Activated CD8-positive, alpha-beta memory T cell treated with anti-CD3 and anti-CD28 coated beads for 36 hours (primary cell): ENCODE data around the gene FURIN. TPM values are rescaled to one million over a fixed set of nuclear protein-coding genes. Genes with fewer than 3 reads are reported as not detected.
"Not testable (repeated sequence)": the region's sequence is repeated elsewhere in the genome, so short reads cannot be mapped to it uniquely, and the experiment has no call there.

Source experiments
- CTCF ChIA-PET: fragments of 350-600 bp; sonication (Branson Sonifier 250); formaldehyde crosslinking; loops from one replicate; lab custom pipeline; 2021; ENCODE audit warnings: antibody characterized with exemption; lab: Charles Lee
- POLR2A ChIA-PET: fragments of 350-600 bp; sonication (Branson Sonifier 250); formaldehyde crosslinking; loops from one replicate; lab custom pipeline; 2021; ENCODE audit warnings: antibody characterized with exemption; lab: Charles Lee
- total RNA-seq, 2 experiments: library from RNA; stranded (reverse); gene quantifications; one replicate each; pipeline ENCODE4 v1.2.3, GENCODE V29; 2021

FURIN gene
- total RNA-seq, 2 experiments from 2014 or later = 141 TPM

DNA sequence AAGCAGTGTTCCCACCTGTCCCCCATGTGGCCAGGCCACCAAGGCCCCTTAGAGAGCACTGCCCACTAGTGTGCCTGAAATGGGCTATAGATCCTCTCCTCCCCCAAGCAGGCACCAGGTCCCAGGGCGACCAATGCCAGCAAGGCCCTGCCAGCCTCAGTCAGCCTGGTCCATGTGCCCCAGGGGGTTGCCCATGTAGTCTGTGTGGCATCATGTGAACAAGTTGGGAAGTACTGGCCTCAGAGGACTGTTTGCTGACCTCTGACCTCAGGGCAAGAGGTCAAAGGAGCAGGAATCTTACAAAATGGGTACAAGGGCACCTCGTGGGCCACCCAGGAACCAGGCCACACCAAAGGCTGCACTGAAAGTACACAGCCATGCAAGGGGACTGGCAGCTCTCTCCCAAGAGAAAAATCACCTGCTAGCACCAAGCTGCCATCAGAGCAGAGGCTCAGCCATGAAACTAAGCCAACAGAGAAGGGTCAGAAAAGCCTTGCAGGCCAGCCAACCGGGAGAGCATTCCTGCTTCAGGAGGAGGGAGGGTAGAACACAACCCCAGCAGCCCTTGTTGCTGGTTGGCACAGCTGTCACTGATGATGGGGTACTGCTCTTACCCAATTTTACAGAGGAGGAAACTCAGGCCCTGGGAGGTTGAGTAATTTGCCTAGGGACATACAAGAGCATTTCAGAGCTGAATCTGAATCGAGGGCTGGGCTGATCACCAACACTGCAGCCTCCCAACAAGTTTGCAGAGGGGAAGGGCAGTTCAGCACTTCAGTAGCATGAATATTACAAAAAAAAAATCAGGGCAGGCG is 5.2 kb upstream of the FURIN start:
- ChIA-PET CTCF (interaction anchor here (0.9 to 2.0 kb wide), 2 partner anchors 22 to 55 kb away, joined by 3 to 9 read pairs; no protein-coding TSS in a partner anchor), POLR2A (no interaction called here)

DNA sequence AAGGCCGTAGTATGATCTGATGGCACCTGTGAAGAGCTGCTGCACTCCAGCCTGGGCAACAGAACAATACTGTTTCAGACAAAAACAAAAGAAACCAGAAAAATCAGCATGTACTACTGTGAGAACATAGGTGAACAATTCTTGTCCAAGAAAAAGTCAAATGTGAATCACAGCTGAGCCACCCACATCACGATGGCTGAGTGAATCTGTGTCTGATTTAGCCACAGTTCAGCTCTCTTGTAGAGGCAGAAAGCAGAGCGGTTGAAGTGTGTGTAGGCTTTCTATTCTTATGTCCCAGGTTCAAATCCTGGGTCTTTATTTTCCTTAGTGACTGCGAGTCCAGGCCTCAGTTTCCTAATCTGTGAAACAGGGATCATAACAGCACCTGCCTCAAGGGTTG is 4.4 kb upstream of the FURIN start:
- POLR2A ChIA-PET = no interaction called here
- CTCF ChIA-PET = interaction anchor here (0.9 to 2.0 kb wide), 2 partner anchors 22 to 56 kb away, joined by 3 to 9 read pairs; no protein-coding TSS in a partner anchor

DNA sequence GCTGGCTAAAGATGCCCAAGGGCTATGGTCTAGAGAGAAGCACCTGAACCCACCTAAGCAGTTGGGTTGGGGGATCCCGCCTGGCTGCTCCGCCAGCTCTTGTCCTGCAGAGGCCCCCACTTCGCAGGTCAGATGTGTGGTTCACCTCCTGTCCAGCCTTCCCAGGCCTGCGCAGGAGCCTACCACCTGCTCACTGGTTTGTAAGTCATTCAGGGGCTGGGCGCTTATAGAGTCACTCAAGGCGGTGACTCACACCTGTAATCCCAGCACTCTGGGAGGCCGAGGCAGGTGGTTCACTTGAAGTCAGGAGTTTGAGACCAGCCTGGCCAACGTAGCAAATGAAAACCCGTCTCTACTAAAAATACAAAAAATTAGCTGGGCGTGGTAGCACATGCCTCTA is 3.9 kb upstream of the FURIN start:
- ChIA-PET CTCF (interaction anchor here (0.9 to 2.0 kb wide), 2 partner anchors 21 to 56 kb away, joined by 3 to 9 read pairs; no protein-coding TSS in a partner anchor), POLR2A (no interaction called here)

DNA sequence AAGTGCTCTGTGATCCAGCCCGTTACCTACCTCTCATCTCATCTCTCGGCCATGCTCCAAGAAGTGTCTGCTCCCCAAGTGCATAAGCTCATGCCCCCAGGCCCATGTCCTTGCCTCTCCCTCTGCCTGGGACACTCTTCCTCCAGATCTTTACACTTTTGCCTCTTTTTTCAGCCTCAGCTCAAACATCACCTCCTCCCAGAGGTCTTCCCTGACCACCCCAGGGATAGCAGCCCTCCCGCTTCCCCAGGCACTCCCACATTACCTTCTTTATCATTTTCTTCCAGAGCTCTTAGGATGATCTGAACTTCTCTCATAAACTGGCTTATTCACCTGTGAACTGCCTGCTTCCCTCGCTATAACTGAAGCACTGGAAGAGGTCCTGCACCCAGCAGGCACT is 2.7 kb upstream of the FURIN start:
- POLR2A ChIA-PET = interaction anchor here (0.6 kb wide), 1 partner anchor 144 kb away, joined by 3 read pairs; no protein-coding TSS in a partner anchor
- CTCF ChIA-PET = no interaction called here

DNA sequence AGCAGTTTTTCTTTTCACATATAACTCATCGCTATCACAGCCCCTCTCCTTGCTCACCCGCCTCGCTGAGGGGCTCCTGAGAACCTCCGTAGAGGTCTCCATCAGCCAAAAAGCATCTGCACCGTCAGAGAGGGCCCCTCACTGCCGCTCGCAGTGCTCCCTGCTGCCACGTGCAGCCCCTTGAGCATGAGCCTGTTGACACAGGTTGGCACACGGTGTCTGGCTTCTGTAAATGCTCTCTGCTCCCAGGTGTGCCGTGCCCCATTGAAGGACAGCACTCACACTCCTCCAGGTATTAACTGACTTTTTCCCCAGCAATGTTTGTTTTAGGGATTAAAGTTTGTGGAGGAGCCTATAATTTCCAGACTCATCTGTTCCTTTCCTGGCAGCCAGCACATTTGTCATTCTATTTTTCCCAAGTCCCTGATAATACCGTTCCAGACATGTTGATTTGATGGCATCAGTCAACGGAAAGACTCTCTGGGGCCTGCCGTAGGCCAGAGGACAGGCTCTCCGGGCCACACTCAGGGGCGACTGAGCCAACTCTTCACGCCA is 2.1 kb upstream of the FURIN start:
- CTCF ChIA-PET = no interaction called here
- POLR2A ChIA-PET = no interaction called here

DNA sequence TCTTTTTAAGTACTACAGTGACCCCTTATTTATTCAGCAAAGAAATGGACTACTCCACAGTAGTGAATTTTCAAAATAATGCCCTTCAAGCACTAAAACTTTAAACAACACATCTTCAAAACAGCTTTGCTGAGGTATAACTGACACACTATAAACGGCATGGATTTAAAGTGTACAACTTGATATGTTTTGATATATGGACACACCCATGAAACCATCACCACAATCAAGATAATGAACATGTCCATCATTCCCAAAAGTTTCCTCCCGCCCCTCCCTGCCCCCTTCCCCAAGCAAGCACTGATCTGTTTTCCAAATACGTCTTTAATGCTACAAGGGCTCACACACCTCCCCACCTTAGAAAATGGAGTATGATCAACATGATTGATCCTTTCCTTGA is 1.6 kb upstream of the FURIN start:
- ChIA-PET POLR2A (no interaction called here), CTCF (interaction anchor here (1.1 kb wide), 1 partner anchor 19 kb away, joined by 4 read pairs; no protein-coding TSS in a partner anchor)

DNA sequence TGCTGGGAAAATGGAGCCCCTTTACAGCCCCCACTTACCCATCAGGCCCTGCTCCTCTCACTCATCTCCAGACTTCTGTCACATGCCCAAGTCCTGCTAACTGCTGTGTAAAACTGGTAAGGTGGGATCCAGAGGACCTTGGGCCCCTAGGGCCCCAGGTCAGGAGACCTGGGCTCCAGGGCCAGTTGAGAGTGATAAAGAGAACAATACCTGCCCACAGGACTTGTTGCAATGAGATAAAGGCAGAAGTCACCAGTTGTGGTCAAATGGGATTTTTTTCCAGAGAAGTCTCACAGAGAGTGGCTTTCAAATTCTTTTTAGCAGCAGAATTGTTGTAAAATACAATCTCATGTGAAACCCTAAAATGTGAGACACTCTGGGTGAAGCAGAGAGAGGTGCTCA is 753 bp downstream of the FURIN start:
- POLR2A ChIA-PET = no interaction called here
- CTCF ChIA-PET = no interaction called here

DNA sequence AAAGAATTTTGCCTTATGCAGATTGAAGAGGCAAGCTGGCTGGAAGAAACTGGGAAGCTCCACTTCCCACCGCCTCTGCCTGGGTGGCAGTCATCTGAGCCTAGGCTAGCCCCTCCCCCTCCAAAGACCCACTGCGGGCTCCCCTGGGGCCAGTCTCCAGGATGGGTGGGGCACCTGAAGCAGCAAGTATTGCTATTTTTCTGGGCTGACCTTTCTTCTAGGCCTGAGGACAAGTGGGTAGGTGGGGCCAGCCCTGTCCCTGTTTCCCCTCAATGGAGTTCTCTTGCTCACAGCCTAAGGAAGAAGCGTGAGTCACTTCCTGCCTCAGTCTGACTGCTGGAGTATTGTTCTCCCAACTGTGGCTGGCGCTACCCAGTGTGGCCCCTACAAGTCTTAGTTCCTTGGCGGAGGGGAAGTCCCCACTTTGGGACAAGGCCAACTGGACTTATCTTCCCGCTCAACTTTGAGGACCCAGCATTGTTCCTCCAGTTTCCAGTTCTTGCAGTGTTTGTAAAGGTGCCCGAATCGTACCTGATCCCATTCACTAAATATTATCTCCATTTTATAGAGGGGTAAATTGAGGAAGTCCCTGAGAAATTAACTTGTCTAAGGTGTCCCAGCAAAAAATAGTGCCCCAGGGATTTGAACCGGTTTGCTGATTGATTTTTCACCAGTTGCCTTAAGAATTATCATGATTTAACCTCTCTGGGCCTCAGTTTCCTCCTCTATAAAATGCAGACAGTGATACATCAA is 1.4 kb downstream of the FURIN start:
- ChIA-PET POLR2A (interaction anchor here (0.6 to 2.4 kb wide), 5 partner anchors 15 to 484 kb away, joined by 3 to 12 read pairs (median 7); no protein-coding TSS in a partner anchor), CTCF (no interaction called here)

DNA sequence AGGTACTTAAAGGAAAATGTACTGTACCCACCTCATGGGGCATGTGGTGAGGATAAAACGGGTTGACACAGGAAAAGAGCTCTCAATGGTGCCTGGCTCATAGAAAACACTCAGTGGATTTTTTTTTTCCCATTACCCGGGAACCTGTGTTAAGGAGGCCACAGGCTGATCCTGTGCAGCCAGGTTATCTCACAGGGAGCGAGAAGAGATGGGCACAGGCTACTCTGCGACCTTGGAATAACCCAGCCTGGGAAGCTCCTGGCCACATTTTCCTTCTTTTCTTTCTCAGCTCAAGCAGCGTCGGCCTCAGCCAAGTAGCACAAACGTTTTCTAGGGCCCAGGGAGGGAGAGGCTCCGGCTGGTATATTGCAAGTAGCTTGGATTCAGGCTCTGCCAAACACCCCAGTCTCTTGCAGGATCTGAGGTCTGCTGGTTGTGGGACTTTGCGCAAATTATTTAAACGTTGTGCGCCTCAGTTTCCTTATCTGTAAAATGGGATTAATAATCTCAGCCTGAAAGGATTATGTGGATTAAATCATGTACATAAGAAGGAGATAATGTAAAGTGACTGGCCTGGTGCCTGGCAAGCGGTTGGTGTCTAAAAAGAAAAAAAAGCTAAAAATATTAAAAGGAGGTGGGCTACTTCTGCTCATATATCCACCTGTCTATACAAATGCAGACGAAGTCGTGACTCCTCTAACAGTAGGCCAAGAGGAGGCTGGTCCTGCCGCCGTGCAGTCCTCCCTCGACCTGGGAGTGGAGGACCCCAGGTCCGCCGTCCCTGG is 2.2 kb downstream of the FURIN start:
- ChIA-PET CTCF (no interaction called here), POLR2A (interaction anchor here (0.6 to 2.4 kb wide), 6 partner anchors 14 to 484 kb away, joined by 3 to 12 read pairs (median 6); no protein-coding TSS in a partner anchor)

DNA sequence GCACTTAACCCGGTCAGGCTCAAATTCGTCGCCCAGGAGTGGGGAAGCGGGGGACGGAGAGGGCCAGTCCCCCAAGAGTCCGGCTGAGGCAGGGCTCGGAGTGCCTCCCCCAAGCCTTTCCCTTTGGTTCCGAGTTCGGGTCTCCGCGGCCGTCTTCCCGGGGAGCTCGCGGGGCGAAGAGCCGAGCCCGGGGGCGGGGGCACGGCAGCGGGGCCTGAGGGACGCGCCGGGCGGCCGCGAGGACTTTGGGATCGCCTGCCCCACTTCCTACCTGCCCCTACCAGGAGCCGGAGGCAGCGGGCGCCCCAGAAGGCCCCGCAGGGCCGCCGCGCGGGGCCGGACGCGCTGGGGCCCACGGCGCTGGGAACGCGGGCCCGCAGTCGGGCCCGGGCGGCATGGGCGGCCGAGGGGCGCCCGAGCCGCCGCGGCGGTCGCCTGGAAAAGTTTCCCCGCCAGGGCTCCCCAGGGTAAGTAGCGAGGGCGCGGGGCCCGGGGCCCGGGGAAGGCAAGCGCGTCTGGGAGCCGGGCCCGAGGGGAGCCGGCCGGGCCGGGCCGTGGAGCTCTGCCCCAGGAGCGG is 2.8 kb downstream of the FURIN start:
- CTCF ChIA-PET = no interaction called here
- POLR2A ChIA-PET = interaction anchor here (0.6 to 2.4 kb wide), 4 partner anchors 32 to 64 kb away, joined by 3 to 12 read pairs (median 4); partner anchors contain the start of genes MAN2A2 and UNC45A

DNA sequence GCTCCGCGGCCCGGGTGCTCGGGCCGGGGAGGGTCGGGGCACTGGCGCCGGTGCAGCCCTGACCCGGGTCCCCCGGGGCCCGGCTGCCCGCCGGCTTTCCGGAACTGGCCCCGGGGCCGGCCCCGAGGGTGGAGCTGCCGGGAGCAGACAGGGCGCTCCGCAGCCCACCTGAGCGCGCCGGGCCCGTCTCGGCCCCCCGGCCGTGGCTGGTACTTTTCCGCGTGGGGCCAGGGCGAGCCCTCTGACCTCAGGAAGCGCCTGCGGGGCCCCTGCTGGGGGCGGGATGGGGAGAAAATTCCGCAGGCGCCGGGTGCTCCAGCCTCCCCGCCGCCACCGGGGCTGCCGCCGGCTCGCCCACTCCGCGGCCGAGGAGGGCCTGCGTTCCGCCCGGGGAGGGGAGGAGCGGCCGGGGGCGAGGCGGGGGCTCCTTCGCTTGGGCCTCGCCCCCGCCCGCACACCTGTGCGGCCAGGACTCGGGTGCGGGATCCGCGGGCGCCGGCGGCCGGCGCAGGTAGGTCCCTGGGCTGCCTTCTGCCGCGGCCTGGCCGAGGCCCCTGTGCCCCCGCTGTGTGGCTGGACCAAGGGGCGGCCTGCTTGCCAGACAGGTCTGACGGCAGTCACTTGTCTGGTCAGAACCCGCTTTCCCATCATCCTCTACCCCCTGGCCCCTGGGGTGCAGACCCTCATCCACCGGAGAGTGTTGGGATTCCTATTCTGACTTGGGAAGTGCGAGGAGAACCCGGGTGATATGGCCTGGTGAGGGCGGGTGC is 3.5 kb downstream of the FURIN start:
- ChIA-PET CTCF (no interaction called here), POLR2A (interaction anchor here (0.6 to 2.4 kb wide), 4 partner anchors 31 to 63 kb away, joined by 3 to 12 read pairs (median 4); partner anchors contain the start of genes MAN2A2 and UNC45A)

DNA sequence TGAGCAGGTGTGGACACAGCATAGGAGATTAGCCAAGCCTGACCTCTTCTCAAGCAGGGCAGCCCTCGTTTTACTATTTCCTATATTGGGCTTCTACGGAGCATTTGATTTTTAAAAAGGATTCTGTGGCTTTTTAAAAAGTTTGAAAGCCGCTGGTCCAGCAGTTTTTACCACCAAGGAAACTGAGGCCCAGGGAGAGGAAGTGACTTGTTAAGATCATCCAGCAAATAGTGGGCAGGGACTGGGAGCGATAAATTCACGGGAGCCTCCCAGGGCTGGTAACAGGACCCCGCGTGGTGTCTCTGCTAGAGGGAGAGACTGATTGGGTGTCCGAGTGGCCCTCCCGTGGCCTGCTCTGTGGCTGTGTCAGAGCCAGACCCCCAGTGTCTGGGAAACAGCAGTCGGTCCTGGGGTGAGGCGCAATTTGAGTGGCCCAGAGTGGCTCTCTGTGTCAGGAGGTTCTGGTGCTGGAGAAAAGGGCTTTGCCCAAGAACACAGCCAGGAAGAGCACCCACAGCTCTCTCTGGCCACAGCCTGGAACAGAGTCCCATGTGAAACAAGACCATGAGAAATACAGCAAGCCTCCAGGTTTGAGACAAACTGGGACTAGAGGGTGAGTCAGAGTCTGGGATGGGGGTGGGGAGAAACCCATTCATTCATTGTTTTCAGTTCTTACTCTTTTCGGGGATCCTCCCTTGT is 4.2 kb downstream of the FURIN start:
- ChIA-PET CTCF (interaction anchor here (2.5 kb wide), 1 partner anchor 13 kb away, joined by 17 read pairs; the partner anchor contains the start of gene FES), POLR2A (interaction anchor here (0.8 to 1.0 kb wide), 3 partner anchors 35 to 57 kb away, joined by 3 read pairs; no protein-coding TSS in a partner anchor)

DNA sequence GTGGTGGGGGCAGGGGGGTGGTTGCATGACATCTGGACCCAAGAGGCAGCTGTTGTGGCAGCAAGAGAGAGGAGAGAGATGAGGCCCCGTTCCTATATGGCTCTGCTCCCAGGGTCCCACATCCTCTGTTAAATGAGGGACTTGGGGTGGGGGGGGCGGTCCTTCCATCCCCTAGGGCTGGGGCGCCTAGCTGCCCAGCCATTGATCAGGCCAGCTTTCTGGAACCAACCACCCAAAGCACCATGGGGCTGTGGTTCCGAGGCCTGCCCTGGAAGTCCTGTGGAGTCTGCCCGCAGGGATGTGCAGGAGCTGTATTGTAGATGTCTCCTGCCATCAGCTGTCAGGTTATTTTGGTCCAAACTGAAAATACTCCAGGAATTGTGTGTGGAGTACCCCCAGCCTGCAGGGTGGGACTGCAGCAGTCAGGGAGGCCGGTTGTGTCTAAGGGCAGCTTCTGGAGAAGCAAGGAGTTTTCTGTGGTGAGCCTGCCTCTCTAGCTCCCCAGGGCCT is 5.2 kb downstream of the FURIN start:
- CTCF ChIA-PET = interaction anchor here (1.1 to 2.5 kb wide), 2 partner anchors 12 to 16 kb away, joined by 3 to 17 read pairs; partner anchors contain the start of gene FES
- POLR2A ChIA-PET = interaction anchor here (0.8 to 1.2 kb wide), 4 partner anchors 21 to 70 kb away, joined by 3 to 4 read pairs (median 3); no protein-coding TSS in a partner anchor

DNA sequence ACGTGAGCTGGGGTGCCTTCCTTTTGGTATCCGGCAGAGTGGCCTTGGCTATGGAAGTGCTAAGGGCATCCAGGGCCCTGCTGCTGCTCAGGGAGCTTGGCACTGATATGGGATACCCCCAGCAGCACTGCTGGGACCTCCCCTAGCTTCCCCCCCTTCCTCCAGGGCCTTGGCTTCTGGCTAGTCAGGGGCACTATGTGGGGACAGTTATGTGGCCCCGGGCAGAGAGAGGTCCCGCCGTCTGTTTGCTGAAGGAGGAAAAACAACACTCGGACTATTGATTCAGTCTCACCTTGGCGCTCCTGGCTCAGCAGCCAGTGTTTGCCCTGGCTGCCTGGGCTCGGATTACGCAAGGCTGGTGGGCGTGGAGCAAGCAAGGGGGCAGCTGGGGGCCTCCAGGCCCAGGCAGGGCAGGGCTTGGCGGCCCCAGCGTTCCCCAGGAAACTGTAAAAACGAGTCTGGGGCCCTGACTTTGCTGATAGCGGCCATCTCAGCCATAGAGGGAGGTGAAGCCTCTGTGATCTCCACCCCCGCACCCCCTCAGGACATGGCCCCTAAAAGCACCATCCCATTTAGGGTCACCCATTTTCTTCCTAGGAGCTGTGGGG is 5.7 kb downstream of the FURIN start:
- CTCF ChIA-PET = interaction anchor here (0.9 to 2.5 kb wide), 3 partner anchors 11 to 59 kb away, joined by 3 to 17 read pairs (median 3); partner anchors contain the start of gene FES
- POLR2A ChIA-PET = interaction anchor here (0.7 to 1.2 kb wide), 4 partner anchors 12 to 70 kb away, joined by 3 to 4 read pairs (median 3); no protein-coding TSS in a partner anchor

DNA sequence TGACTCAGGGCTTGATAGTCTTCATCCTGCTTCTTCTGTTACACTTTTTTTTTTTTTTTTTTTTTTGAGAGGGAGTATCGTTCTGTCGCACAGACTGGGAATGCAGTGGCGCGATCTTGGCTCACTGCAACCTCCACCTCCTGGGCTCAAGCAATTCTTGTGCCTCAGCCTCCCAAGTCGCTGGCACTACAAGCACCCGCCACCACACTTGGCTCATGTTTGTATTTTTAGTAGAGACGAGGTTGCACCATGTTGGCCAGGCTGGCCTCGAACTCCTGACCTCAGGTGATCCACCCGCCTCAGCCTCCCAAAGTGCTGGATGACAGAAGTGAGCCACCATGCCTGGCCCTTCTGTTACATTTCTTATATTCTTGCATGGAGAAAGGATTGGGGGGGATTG is 6.6 kb downstream of the FURIN start:
- CTCF ChIA-PET = interaction anchor here (0.9 to 2.5 kb wide), 3 partner anchors 10 to 58 kb away, joined by 3 to 17 read pairs (median 3); partner anchors contain the start of gene FES
- POLR2A ChIA-PET = not testable (repeated sequence)
